Measurements from ENCODE around the gene FAM13B.

Gene FAM13B

DNA sequence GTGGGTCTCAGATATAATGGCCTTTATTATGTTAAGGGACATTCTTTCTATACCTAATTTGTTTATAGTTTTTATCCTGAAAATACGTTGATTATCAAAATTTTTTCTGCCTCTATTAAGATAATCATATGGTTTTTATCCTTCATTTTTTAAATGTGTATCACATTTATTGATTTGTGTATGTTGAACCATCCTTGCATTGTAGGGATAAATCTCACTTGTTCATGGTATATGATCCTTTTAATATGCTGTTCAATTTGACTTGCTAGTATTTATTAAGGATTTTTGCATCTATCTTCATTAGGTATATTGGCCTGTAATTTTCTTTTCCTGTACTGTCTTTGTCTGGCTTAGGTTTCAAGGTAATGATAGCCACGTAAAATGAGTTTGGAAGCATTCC, 118.1 kb downstream of the FAM13B start:
- no peak for TF ChIP-seq CTCF (IDR thresholded peaks at IDR 0.05; ENCODE audit: low read depth, low read length)

DNA sequence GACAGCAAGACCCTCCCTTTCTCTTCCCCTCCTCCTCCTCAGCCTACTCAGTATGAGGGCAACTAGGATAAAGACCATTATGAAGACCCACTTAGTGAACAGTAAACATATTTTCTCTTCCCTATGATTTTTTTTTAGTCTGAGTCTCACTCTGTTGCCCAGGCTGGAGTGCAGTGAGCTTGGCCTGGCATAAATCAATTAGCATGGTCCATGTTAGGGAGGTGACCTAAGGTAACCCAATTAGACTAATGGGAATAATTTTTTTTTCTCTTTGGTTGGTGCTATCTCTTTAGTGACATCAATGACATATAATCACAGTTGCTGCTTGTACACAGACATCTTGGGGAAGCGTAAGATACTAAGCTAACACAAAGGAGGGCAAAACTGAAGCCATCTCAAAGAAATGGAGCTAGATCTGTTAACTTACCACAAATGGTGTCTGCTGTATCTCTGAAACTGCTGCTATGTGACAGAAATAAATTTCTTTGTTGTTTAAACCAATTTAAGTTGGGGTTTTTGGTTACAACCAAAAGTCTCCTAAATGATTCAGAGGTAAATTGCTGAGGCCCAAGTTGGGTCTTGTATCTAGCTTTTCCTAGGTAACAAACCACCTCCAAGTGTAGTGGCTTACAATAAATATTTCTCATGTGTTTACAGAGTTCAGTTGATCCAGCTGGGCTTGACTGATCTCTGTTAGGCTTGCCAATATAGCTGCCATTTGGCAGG, 130.3 kb downstream of the FAM13B start:
- no peak for TF ChIP-seq CTCF (IDR thresholded peaks at IDR 0.05; ENCODE audit: low read depth, low read length)
- DNase-seq (ENCODE audit: extremely low read depth, low read depth), result no peak

More for the DNA sequence above, 118.1 kb downstream of the FAM13B start:
- no peak for DNase-seq (ENCODE audit: extremely low read depth, low read depth)

GRCh38 chr5:137901011-137901817, 131.7 kb downstream of the FAM13B start:
- DNase-seq (ENCODE audit: extremely low read depth, low read depth), result no peak
- TF ChIP-seq CTCF (IDR thresholded peaks at IDR 0.05; ENCODE audit: low read depth, low read length), result no peak

- DNase-seq (ENCODE audit: extremely low read depth, low read depth), result no peak
- TF ChIP-seq CTCF (IDR thresholded peaks at IDR 0.05; ENCODE audit: low read depth, low read length), result no peak
These were observed 133.4 kb downstream of the FAM13B start for GRCh38 chr5:137899493-137899892.

- DNase-seq (ENCODE audit: extremely low read depth, low read depth), result no peak
- no peak for TF ChIP-seq CTCF (IDR thresholded peaks at IDR 0.05; ENCODE audit: low read depth, low read length)
These were observed 136.3 kb downstream of the FAM13B start for GRCh38 chr5:137896560-137896959.

- TF ChIP-seq CTCF (IDR thresholded peaks at IDR 0.05; ENCODE audit: low read depth, low read length), result no peak
- no peak for DNase-seq (ENCODE audit: extremely low read depth, low read depth)
These were observed 138.3 kb downstream of the FAM13B start for GRCh38 chr5:137894586-137894985.

DNA sequence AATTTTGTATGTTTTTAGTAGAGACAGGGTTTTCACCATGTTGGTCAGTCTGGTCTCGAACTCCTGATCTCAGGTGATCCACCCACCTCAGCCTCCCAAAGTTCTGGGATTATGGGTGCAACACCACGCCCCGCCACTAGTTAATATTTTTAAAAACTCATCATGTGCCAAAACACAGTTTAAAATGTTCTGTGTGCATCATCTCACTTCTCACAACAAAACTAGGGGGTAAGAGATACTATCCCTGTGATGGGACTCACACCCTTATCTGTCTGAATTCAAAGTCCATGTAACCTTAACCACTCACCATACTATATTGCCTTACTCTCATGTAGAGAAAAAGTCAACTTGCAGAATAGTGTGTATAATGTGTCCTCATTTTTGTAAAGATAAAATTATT, 141.0 kb downstream of the FAM13B start:
- TF ChIP-seq CTCF (IDR thresholded peaks at IDR 0.05; ENCODE audit: low read depth, low read length), result no peak

More for the DNA sequence above, 141.0 kb downstream of the FAM13B start:
- no peak for DNase-seq (ENCODE audit: extremely low read depth, low read depth)
